Measurements from ENCODE around the gene PRDM5.

DNA sequence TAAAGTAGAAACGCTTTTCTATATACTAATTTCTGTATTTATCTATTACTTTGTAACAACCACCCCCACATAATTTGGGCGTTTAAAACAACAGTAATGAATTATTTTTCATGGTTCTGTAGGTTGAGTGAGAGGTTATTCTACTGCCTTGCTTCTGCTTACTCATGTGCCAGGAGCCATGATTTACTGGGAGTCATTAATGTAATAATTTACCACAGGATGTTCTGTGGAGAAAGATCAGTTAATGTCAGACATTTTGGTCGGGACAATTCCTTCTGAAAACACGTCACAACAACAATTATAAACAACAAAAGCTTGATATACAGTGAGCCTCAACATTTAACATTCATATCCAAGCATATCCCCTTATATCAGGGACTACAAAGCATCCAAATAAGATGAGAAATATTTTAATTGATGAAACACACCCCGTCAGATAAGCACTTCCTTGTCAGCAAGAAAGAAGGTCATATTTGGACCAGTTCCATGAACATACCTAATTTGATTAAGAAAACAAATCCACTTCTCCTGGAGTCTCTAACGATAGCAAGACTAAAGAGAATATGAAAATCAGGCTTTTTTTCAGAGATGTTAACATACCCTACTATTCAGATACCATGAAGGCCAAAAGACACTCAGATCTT is 238.5 kb downstream of the PRDM5 start:
- TF ChIP-seq, protein P1, sequence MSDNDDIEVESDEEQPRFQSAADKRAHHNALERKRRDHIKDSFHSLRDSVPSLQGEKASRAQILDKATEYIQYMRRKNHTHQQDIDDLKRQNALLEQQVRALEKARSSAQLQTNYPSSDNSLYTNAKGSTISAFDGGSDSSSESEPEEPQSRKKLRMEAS (IDR thresholded peaks at IDR 0.05; ENCODE audit: low read depth, low read length): no peak
- TF ChIP-seq CTCF (IDR thresholded peaks at IDR 0.05; ENCODE audit: low read depth, low read length): no peak
- TF ChIP-seq POLR2A (IDR thresholded peaks at IDR 0.05; ENCODE audit: extremely low read depth, insufficient read length): no peak
- TF ChIP-seq MYC (IDR thresholded peaks at IDR 0.05; ENCODE audit: low read depth, low read length): no peak

Data from NB4 (cell line).